SK-N-SH (cell line): ENCODE data around the gene RPAP3. TPM values are rescaled to one million over a fixed set of nuclear protein-coding genes. Genes with fewer than 3 reads are reported as not detected.

ENCODE experiments used
- CTCF ChIA-PET: fragments of 300-600, 350-600 bp; formaldehyde crosslinking; extraction: SDS; loops from one replicate; lab custom pipeline; 2021; lab: Yijun Ruan, JAX
- POLR2A ChIA-PET: fragments of 350-600 bp; sonication (Branson Sonifier 250); formaldehyde crosslinking; extraction: SDS; loops from one replicate; lab custom pipeline; 2020; ENCODE audit warnings: antibody characterized with exemption, inconsistent platforms; lab: Yijun Ruan, JAX
- DNase-seq: peaks from one replicate; pipeline ENCODE4 v3.0.0; 2012
- H2AFZ ChIP-seq: fragments of 200-600 bp; sonication (generic); 2 replicates; pipeline ENCODE4 v1.8.1; 2016; ENCODE audit warnings: antibody characterized with exemption, mild to moderate bottlenecking, low read depth
- H3F3A ChIP-seq: fragments of 200-600 bp; sonication (generic); replicated peaks from 2 replicates; pipeline ENCODE3; 2016; ENCODE audit warnings: antibody characterized with exemption, mild to moderate bottlenecking; ENCODE audit not compliant: insufficient read depth
- H3K27ac ChIP-seq, 2 experiments: fragments of 200-500 bp in 1 of 2; fragments of 200-600 bp in 1 of 2; sonication (Bioruptor generic) in 1 of 2; sonication (generic), shearing (Covaris generic) in 1 of 2; 2 replicates each; pipeline versions ENCODE4 v1.5.1 to v1.6.1; 2014 to 2016; ENCODE audit warnings: low read depth in 2 of 2, inconsistent platforms in 1 of 2, low read length in 1 of 2, mild to moderate bottlenecking in 1 of 2, mixed read lengths in 1 of 2
- H3K27me3 ChIP-seq: fragments of 200-600 bp; sonication (generic), shearing (Covaris generic); 2 replicates; pipeline ENCODE4 v1.6.1; 2016; ENCODE audit warnings: mixed run types; ENCODE audit not compliant: insufficient read depth
- H3K36me3 ChIP-seq, 2 experiments: fragments of 200-500 bp in 1 of 2; fragments of 200-600 bp in 1 of 2; sonication (Bioruptor generic) in 1 of 2; sonication (generic) in 1 of 2; replicated peaks in 1 of 2; 2 replicates each; pipeline versions ENCODE3 to v1.5.1; 2014 to 2016; ENCODE audit warnings: low read length in 1 of 2, mild to moderate bottlenecking in 1 of 2; ENCODE audit not compliant: insufficient read depth in 2 of 2, control insufficient read depth in 1 of 2
- H3K4me1 ChIP-seq, 2 experiments: fragments of 200-500 bp in 1 of 2; fragments of 200-600 bp in 1 of 2; sonication (Bioruptor generic) in 1 of 2; sonication (generic), shearing (Covaris generic) in 1 of 2; 2 replicates each; pipeline versions ENCODE4 v1.5.1 to v1.6.1; 2014 to 2016; ENCODE audit warnings: low read depth in 1 of 2, low read length in 1 of 2, mixed run types in 1 of 2; ENCODE audit not compliant: insufficient read depth in 2 of 2, control insufficient read depth in 1 of 2
- H3K4me2 ChIP-seq: fragments of 200-600 bp; sonication (generic), shearing (Covaris generic); 2 replicates; pipeline ENCODE4 v1.6.1; 2017; ENCODE audit warnings: mixed run types
- H3K4me3 ChIP-seq, 2 experiments: fragments of 200-500 bp in 1 of 2; fragments of 200-600 bp in 1 of 2; sonication (Bioruptor generic) in 1 of 2; sonication (generic), shearing (Covaris generic) in 1 of 2; 2 replicates each; pipeline versions ENCODE4 v1.5.1 to v1.8.1; 2014 to 2016; ENCODE audit warnings: low read depth in 2 of 2, inconsistent platforms in 1 of 2, low read length in 1 of 2, mild to moderate bottlenecking in 1 of 2, mixed read lengths in 1 of 2, moderate library complexity in 1 of 2
- H3K79me2 ChIP-seq: fragments of 200-600 bp; sonication (generic); 2 replicates; pipeline ENCODE4 v1.8.1; 2017; ENCODE audit warnings: mild to moderate bottlenecking; ENCODE audit not compliant: insufficient read depth
- H3K9ac ChIP-seq: fragments of 200-600 bp; sonication (generic); 2 replicates; pipeline ENCODE4 v1.6.1; 2017; ENCODE audit warnings: mixed run types
- H3K9me2 ChIP-seq: fragments of 200-600 bp; sonication (generic); 2 replicates; pipeline ENCODE4 v1.6.1; 2017; ENCODE audit warnings: mixed run types
- H3K9me3 ChIP-seq: fragments of 200-600 bp; sonication (generic); 2 replicates; pipeline ENCODE4 v1.6.1; 2017; ENCODE audit warnings: mixed run types, mild to moderate bottlenecking, moderate library complexity
- H4K20me1 ChIP-seq: fragments of 200-600 bp; sonication (generic); 2 replicates; pipeline ENCODE4 v1.6.1; 2017; ENCODE audit warnings: mild to moderate bottlenecking, mixed run types; ENCODE audit not compliant: insufficient read depth
- ELF1 ChIP-seq: IDR thresholded peaks from 2 replicates; pipeline ENCODE4 v1.4.0; 2012
- EP300 ChIP-seq, 2 experiments: IDR thresholded peaks; 2 replicates each; pipeline versions ENCODE4 v1.4.0 to v1.6.1; 2012; ENCODE audit warnings: borderline replicate concordance in 1 of 2, low read depth in 1 of 2, low read length in 1 of 2
- FOSL2 ChIP-seq: IDR thresholded peaks from 2 replicates; pipeline ENCODE4 v1.4.0; 2012; ENCODE audit warnings: low read depth, mild to moderate bottlenecking, moderate library complexity, borderline replicate concordance
- FOXJ3 ChIP-seq: sonication (generic); formaldehyde crosslinking; IDR thresholded peaks from 2 replicates; pipeline ENCODE4 v1.5.1; 2020; ENCODE audit warnings: mild to moderate bottlenecking, missing genetic modification reagents
- GABPA ChIP-seq: IDR thresholded peaks from 2 replicates; pipeline ENCODE4 v1.4.0; 2012; ENCODE audit warnings: low read depth, mild to moderate bottlenecking
- JUND ChIP-seq: IDR thresholded peaks from 2 replicates; pipeline ENCODE4 v1.4.0; 2012
- MAX ChIP-seq: IDR thresholded peaks from 2 replicates; pipeline ENCODE4 v1.4.0; 2012; ENCODE audit warnings: low read depth
- MEF2A ChIP-seq: IDR thresholded peaks from 2 replicates; pipeline ENCODE4 v1.4.0; 2012; ENCODE audit warnings: low read depth, borderline replicate concordance
- POLR2AphosphoS5 ChIP-seq: IDR thresholded peaks from 2 replicates; pipeline ENCODE4 v1.6.1; 2012; ENCODE audit warnings: low read depth, low read length
- RFX5 ChIP-seq: IDR thresholded peaks from 2 replicates; pipeline ENCODE4 v1.6.1; 2012; ENCODE audit warnings: mild to moderate bottlenecking, improper control_type of control experiment, low read length
- RXRA ChIP-seq: IDR thresholded peaks from 2 replicates; pipeline ENCODE4 v1.4.0; 2012; ENCODE audit warnings: low read depth, mild to moderate bottlenecking, borderline replicate concordance
- TCF12 ChIP-seq: IDR thresholded peaks from 2 replicates; pipeline ENCODE4 v1.4.0; 2012
- TEAD4 ChIP-seq: IDR thresholded peaks from 2 replicates; pipeline ENCODE4 v1.4.0; 2012; ENCODE audit warnings: mild to moderate bottlenecking, borderline replicate concordance; ENCODE audit not compliant: insufficient read depth
- USF2 ChIP-seq: fragments of 150-350 bp; IDR thresholded peaks from 2 replicates; pipeline ENCODE4 v1.6.1; 2017; ENCODE audit warnings: antibody characterized with exemption, low read length, low read depth, borderline replicate concordance
- ZBTB33 ChIP-seq: IDR thresholded peaks from 2 replicates; pipeline ENCODE4 v1.4.0; 2012; ENCODE audit warnings: low read depth, borderline replicate concordance
- WGBS: methylation state at CpG from one replicate; pipeline ENCODE4 v1.1.6; 2017; ENCODE audit warnings: low lambda C conversion rate; 5-methylcytosine and 5-hydroxymethylcytosine counted together
- polyA plus RNA-seq, 3 experiments: library from polyadenylated mRNA; depleted of rRNA; stranded (reverse); fragments of >200 nt; gene quantifications; 2 replicates each; pipeline ENCODE4 v1.2.3, GENCODE V29; 2012
- TF ChIP-seq, protein P1 (sequence below): fragments of 200-600 bp; sonication (generic); IDR thresholded peaks from 2 replicates; pipeline ENCODE4 v1.6.1; 2017; ENCODE audit warnings: antibody characterized with exemption, mild to moderate bottlenecking, moderate library complexity

Gene RPAP3
- polyA plus RNA-seq, 1 of the 3 experiments (the other 2 are of a cell fraction): 6.7 TPM

- TF ChIP-seq, protein P1, sequence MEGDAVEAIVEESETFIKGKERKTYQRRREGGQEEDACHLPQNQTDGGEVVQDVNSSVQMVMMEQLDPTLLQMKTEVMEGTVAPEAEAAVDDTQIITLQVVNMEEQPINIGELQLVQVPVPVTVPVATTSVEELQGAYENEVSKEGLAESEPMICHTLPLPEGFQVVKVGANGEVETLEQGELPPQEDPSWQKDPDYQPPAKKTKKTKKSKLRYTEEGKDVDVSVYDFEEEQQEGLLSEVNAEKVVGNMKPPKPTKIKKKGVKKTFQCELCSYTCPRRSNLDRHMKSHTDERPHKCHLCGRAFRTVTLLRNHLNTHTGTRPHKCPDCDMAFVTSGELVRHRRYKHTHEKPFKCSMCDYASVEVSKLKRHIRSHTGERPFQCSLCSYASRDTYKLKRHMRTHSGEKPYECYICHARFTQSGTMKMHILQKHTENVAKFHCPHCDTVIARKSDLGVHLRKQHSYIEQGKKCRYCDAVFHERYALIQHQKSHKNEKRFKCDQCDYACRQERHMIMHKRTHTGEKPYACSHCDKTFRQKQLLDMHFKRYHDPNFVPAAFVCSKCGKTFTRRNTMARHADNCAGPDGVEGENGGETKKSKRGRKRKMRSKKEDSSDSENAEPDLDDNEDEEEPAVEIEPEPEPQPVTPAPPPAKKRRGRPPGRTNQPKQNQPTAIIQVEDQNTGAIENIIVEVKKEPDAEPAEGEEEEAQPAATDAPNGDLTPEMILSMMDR: no peak
- TF ChIP-seq TEAD4 (no peak), ZBTB33 (no peak)
- TF ChIP-seq, all 33 proteins: peak for 0
Measured at GRCh38 chr12:47689215-47689614, 16.6 kb downstream of the RPAP3 start (continued).

DNA sequence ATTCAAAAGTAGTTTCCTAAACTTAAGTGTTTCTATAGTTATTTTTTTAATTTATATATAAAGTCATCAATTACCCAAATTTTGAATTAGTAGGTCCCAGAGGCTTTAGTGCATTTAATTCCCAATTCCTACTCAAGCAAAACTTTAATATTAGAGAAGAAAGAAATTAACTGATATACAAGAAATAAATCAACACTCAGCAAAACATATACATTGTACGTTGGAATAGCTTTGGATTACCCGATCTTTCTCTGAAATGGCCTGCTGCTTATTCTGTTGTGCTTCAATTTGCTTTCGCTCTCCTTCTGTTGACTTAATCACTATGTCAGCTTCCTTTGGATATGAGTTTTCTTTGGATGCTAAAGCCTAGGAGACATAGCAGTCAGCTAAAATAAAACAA lies 18.2 kb downstream of the RPAP3 start:
- no peak for DNase-seq
- no peak for TF ChIP-seq JUND
- TF ChIP-seq TCF12: no peak
- no peak for TF ChIP-seq EP300 (IDR thresholded peaks at IDR 0.05; ENCODE audit: borderline replicate concordance in 1 of 2, low read depth in 1 of 2, low read length in 1 of 2)
- TF ChIP-seq RXRA: no peak
- no peak for TF ChIP-seq MEF2A
- TF ChIP-seq RFX5: no peak
- no peak for TF ChIP-seq POLR2AphosphoS5
- no peak for TF ChIP-seq FOSL2
- no peak for TF ChIP-seq ZBTB33
- no peak for TF ChIP-seq MAX
- no peak for TF ChIP-seq USF2
- TF ChIP-seq GABPA: no peak
- no peak for TF ChIP-seq ELF1
- no peak for TF ChIP-seq TEAD4
- TF ChIP-seq FOXJ3 (CRISPR knock-in tag): no peak
- Histone ChIP-seq H3K27ac (no peak overlapping the region), H3K4me1 (no peaks in the 10 kb centered on the region), H3K9ac (no peak overlapping the region), H3K79me2 (no peaks in the 10 kb centered on the region; the same call in 1 of the 2 replicates), H4K20me1 (no peaks in the 10 kb centered on the region), H3K9me2 (no peaks in the 10 kb centered on the region), H2AFZ (no peak overlapping the region), H3K4me2 (no peak overlapping the region), H3F3A (no peaks in the 10 kb centered on the region), H3K9me3 (no peaks in the 10 kb centered on the region), H3K27me3 (no peaks in the 10 kb centered on the region), H3K4me3 (no peak overlapping the region), H3K36me3 (peaks cover 49 to 56% of the 10 kb centered on the region in 2 experiments)
- 96% methylated on average over 3 of the region's 3 CpGs for WGBS
- ChIA-PET POLR2A (no interaction called here), CTCF (interaction anchor here (0.6 to 4.6 kb wide), 16 partner anchors 9 to 655 kb away, joined by 3 to 101 read pairs (median 5); partner anchors contain the start of genes RAPGEF3 and RPAP3)
